ENCODE results near the gene C1S.

C1S gene

DNA sequence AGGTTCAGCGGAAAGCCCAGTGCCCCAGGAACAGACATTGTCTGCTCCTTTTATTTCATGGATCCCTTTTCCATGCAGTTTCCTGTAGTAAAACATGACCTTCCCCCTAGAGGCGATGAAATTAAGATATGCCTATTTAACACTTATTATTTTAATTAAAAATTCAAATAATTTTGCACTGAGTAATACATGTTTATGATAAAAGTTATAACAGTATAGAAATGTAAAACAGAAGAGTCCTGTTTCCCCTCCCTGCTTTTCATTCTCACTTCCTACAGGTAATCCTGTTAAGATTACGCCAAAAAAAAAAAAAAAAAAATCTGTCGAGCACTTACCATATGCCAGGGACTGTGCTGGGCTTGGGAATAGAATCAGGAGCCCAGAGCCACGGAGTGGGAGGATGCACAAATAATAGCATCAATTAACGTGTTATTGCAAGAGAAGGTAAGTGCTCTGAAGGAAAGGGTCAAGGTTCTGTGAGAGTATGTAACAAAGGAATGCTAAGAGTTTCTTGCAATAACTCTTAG is 41.4 kb upstream of the C1S start:
- no peak for TF ChIP-seq ZBTB7A (IDR thresholded peaks at IDR 0.05; ENCODE audit: low read depth)

DNA sequence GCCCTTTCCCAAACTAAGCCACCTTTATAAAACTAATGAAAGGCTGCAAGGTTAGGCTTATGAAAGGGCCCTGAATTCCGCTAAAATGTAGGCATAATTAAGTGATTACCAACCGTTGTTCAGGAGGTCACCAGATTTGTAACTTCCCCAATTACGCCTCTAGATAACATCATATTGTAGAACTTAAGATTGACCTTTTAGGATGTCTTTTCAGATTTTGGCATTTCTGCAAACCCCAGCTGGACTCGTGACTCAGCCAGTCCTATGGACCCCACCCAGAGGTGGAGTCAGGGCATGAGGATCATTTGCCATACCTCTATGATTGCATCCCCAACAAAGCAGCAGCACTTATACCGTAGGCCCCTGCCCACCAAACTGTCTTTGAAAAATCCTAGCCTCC is 38.6 kb upstream of the C1S start:
- TF ChIP-seq TAF1 (IDR thresholded peaks at IDR 0.05; ENCODE audit: low read depth) (no peak), TCF12 (IDR thresholded peaks at IDR 0.05; ENCODE audit: low read depth) (no peak), FOXM1 (IDR thresholded peaks at IDR 0.05; ENCODE audit: borderline replicate concordance, low read depth) (no peak), NFIC (IDR thresholded peaks at IDR 0.05) (no peak), YY1 (IDR thresholded peaks at IDR 0.05; ENCODE audit: low read depth) (no peak), CEBPB (IDR thresholded peaks at IDR 0.05) (no peak), RAD21 (IDR thresholded peaks at IDR 0.05; ENCODE audit: low read depth) (no peak), CREB1 (IDR thresholded peaks at IDR 0.05; ENCODE audit: low read depth) (no peak)

DNA sequence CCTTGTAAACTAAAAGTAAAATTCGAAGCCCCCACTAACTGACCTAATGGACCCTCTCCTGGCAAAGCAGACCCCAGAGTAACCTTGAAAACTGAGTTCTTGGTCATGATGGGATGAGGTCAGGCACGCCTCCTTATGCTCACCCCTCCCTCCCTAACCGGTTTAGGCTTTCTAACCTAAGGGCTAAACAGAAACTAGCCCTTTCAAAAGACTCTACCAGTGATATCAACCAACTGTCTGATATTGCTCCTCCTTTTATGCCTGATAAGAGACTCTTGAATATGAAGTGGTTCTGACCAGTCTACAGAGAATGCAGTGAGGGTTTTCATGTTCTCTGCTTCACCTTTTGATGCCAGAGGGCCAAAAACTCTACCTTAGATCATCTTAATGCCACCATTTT is 37.4 kb upstream of the C1S start:
- TF ChIP-seq RAD21 (IDR thresholded peaks at IDR 0.05; ENCODE audit: low read depth) (no peak), EP300 (IDR thresholded peaks at IDR 0.05; ENCODE audit: borderline replicate concordance) (no peak), EGR1 (IDR thresholded peaks at IDR 0.05) (no peak), YY1 (IDR thresholded peaks at IDR 0.05; ENCODE audit: low read depth) (no peak), CREB1 (IDR thresholded peaks at IDR 0.05; ENCODE audit: low read depth) (no peak), FOXM1 (IDR thresholded peaks at IDR 0.05; ENCODE audit: borderline replicate concordance, low read depth) (no peak), TCF12 (IDR thresholded peaks at IDR 0.05; ENCODE audit: low read depth) (no peak), ZBTB7A (IDR thresholded peaks at IDR 0.05; ENCODE audit: low read depth) (no peak)
- TF ChIP-seq, protein P1, sequence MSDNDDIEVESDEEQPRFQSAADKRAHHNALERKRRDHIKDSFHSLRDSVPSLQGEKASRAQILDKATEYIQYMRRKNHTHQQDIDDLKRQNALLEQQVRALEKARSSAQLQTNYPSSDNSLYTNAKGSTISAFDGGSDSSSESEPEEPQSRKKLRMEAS (IDR thresholded peaks at IDR 0.05): no peak
- TF ChIP-seq, protein P2, sequence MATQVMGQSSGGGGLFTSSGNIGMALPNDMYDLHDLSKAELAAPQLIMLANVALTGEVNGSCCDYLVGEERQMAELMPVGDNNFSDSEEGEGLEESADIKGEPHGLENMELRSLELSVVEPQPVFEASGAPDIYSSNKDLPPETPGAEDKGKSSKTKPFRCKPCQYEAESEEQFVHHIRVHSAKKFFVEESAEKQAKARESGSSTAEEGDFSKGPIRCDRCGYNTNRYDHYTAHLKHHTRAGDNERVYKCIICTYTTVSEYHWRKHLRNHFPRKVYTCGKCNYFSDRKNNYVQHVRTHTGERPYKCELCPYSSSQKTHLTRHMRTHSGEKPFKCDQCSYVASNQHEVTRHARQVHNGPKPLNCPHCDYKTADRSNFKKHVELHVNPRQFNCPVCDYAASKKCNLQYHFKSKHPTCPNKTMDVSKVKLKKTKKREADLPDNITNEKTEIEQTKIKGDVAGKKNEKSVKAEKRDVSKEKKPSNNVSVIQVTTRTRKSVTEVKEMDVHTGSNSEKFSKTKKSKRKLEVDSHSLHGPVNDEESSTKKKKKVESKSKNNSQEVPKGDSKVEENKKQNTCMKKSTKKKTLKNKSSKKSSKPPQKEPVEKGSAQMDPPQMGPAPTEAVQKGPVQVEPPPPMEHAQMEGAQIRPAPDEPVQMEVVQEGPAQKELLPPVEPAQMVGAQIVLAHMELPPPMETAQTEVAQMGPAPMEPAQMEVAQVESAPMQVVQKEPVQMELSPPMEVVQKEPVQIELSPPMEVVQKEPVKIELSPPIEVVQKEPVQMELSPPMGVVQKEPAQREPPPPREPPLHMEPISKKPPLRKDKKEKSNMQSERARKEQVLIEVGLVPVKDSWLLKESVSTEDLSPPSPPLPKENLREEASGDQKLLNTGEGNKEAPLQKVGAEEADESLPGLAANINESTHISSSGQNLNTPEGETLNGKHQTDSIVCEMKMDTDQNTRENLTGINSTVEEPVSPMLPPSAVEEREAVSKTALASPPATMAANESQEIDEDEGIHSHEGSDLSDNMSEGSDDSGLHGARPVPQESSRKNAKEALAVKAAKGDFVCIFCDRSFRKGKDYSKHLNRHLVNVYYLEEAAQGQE (IDR thresholded peaks at IDR 0.05; ENCODE audit: low read depth): no peak
- TF ChIP-seq, protein P3, sequence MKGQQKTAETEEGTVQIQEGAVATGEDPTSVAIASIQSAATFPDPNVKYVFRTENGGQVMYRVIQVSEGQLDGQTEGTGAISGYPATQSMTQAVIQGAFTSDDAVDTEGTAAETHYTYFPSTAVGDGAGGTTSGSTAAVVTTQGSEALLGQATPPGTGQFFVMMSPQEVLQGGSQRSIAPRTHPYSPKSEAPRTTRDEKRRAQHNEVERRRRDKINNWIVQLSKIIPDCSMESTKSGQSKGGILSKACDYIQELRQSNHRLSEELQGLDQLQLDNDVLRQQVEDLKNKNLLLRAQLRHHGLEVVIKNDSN (IDR thresholded peaks at IDR 0.05): no peak

DNA sequence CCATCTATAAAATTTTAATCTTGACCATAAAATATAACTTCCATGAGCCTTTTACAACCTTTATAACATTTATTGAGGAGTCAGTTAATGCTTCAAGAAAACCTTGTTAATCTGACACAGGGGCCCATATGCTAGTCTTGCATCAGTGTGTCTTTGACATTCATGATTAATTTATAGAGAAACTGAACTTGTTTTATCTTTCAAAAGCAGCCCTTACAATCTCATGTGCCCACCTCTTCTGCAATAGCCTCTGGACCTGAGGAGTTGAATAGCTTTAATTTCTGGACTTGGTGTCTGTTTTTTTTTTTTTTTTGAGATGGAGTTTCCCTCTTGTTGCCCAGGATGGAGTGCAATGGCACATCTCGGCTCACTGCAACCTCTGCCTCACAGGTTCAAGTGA is 33.7 kb upstream of the C1S start:
- TF ChIP-seq TEAD4 (IDR thresholded peaks at IDR 0.05) (no peak), YY1 (IDR thresholded peaks at IDR 0.05; ENCODE audit: low read depth) (no peak), CREB1 (IDR thresholded peaks at IDR 0.05; ENCODE audit: low read depth) (no peak), TAF1 (IDR thresholded peaks at IDR 0.05; ENCODE audit: low read depth) (no peak), CEBPB (IDR thresholded peaks at IDR 0.05) (no peak)
- TF ChIP-seq, protein P3 (IDR thresholded peaks at IDR 0.05): no peak
- TF ChIP-seq, protein P2 (IDR thresholded peaks at IDR 0.05; ENCODE audit: low read depth): no peak

DNA sequence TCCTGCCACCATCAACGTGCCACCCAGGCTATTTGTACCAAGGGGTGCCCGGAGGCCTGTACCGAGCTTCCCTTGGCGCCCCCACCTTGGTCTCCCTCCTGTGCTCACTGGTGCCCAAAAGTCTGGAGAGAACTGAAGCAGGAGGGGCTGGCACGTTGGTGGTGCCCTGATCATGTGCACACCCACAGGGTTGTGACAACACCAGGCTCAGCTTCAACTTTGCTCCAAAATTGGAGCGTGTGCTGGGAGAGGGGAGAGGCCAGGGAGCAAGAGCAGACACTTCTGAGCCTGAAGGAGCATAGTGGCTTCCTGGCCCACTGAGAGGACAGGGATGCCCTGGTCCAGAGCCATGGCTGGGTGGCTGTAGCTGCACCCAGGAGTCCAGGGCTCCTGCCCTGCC is 29.2 kb upstream of the C1S start:
- TF ChIP-seq TAF1 (IDR thresholded peaks at IDR 0.05; ENCODE audit: low read depth) (no peak), EP300 (IDR thresholded peaks at IDR 0.05; ENCODE audit: borderline replicate concordance) (no peak), NFIC (IDR thresholded peaks at IDR 0.05) (no peak), RAD21 (IDR thresholded peaks at IDR 0.05; ENCODE audit: low read depth) (no peak), EGR1 (IDR thresholded peaks at IDR 0.05) (no peak), YY1 (IDR thresholded peaks at IDR 0.05; ENCODE audit: low read depth) (no peak), TCF12 (IDR thresholded peaks at IDR 0.05; ENCODE audit: low read depth) (no peak), CREB1 (IDR thresholded peaks at IDR 0.05; ENCODE audit: low read depth) (no peak)

DNA sequence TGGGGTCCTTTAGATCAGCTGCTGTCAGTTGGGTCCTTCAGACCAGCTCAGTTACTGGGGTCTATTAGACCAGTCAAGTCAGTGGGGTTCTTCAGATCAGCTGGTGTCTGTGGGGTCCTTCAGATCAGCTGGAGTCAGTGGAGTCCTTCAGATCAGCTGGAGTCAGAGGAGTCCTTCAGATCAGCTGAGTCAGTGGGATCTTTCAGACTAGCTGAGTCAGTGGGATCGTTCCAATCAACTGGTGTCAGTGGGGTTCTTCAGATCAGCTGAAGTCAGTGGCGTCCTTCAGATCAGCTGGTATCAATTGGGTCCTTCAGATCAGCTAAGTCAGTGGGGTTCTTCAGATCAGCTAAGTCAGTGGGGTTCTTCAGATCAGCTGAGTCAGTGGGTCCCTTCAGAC is 27.5 kb upstream of the C1S start:
- TF ChIP-seq, protein P1 (IDR thresholded peaks at IDR 0.05): no peak
- TF ChIP-seq TEAD4 (IDR thresholded peaks at IDR 0.05) (no peak), TCF12 (IDR thresholded peaks at IDR 0.05; ENCODE audit: low read depth) (no peak), CREB1 (IDR thresholded peaks at IDR 0.05; ENCODE audit: low read depth) (no peak), NFIC (IDR thresholded peaks at IDR 0.05) (no peak), TAF1 (IDR thresholded peaks at IDR 0.05; ENCODE audit: low read depth) (no peak), RAD21 (IDR thresholded peaks at IDR 0.05; ENCODE audit: low read depth) (no peak), FOXM1 (IDR thresholded peaks at IDR 0.05; ENCODE audit: borderline replicate concordance, low read depth) (no peak), ZBTB7A (IDR thresholded peaks at IDR 0.05; ENCODE audit: low read depth) (no peak), CEBPB (IDR thresholded peaks at IDR 0.05) (no peak), EP300 (IDR thresholded peaks at IDR 0.05; ENCODE audit: borderline replicate concordance) (no peak), YY1 (IDR thresholded peaks at IDR 0.05; ENCODE audit: low read depth) (no peak), EGR1 (IDR thresholded peaks at IDR 0.05) (no peak)
- TF ChIP-seq, protein P3 (IDR thresholded peaks at IDR 0.05): no peak
- TF ChIP-seq, protein P2 (IDR thresholded peaks at IDR 0.05; ENCODE audit: low read depth): no peak
